CD14-positive monocyte (primary cell): Measurements from ENCODE around the gene ZBTB32. TPM values are rescaled to one million over a fixed set of nuclear protein-coding genes. Genes with fewer than 3 reads are reported as not detected.

Experiments
- DNase-seq, 3 donors: peaks; one replicate each; pipeline ENCODE4 v3.0.0-alpha.2; 2011 to 2022
- H2AFZ ChIP-seq: 2 replicates; pipeline ENCODE4 v1.6.0; 2012; ENCODE audit warnings: mild to moderate bottlenecking, low read depth, low read length, inconsistent platforms; ENCODE audit not compliant: insufficient read depth, poor library complexity, severe bottlenecking
- H3K27ac ChIP-seq, 2 donors: 1 replicate in 1 of 2; 2 replicates in 1 of 2; pipeline ENCODE4 v1.5.1; 2012 to 2013; ENCODE audit warnings: low read length in 2 of 2, control low read depth in 1 of 2, inconsistent platforms in 1 of 2, low read depth in 1 of 2, mild to moderate bottlenecking in 1 of 2
- H3K27me3 ChIP-seq, 2 donors: one replicate each; pipeline versions ENCODE4 v1.6.0 to v1.6.1; 2011 to 2013; ENCODE audit warnings: low read length in 2 of 2; ENCODE audit not compliant: control insufficient read depth in 2 of 2, insufficient read depth in 2 of 2
- H3K36me3 ChIP-seq, 2 donors: replicated peaks in 1 of 2; 1 replicate in 1 of 2; 2 replicates in 1 of 2; pipeline versions ENCODE4 v1.5.1 to v1.6.1; 2012 to 2013; ENCODE audit warnings: low read length in 2 of 2, control low read depth in 1 of 2, inconsistent platforms in 1 of 2, mild to moderate bottlenecking in 1 of 2; ENCODE audit not compliant: insufficient read depth in 2 of 2, control insufficient read depth in 1 of 2
- H3K4me1 ChIP-seq, 2 donors: 1 replicate in 1 of 2; 2 replicates in 1 of 2; pipeline versions ENCODE4 v1.5.1 to v1.6.1; 2012 to 2013; ENCODE audit warnings: low read length in 2 of 2, control low read depth in 1 of 2, inconsistent platforms in 1 of 2, mild to moderate bottlenecking in 1 of 2, moderate library complexity in 1 of 2; ENCODE audit not compliant: insufficient read depth in 2 of 2, control insufficient read depth in 1 of 2
- H3K4me2 ChIP-seq: replicated peaks from 2 replicates; pipeline ENCODE3; 2012; ENCODE audit warnings: low read length, moderate library complexity, mild to moderate bottlenecking; ENCODE audit not compliant: poor library complexity, severe bottlenecking; ENCODE audit errors: extremely low read depth
- H3K4me3 ChIP-seq, 3 experiments: fragments of 200-600 bp in 1 of 3; sonication (generic) in 1 of 3; replicated peaks in 1 of 3; 1 replicate in 2 of 3; 2 replicates in 1 of 3; pipeline ENCODE4 v1.5.1; 2011 to 2013; ENCODE audit warnings: low read length in 3 of 3, mild to moderate bottlenecking in 3 of 3, control low read depth in 2 of 3, low read depth in 2 of 3, inconsistent platforms in 1 of 3, moderate library complexity in 1 of 3
- H3K79me2 ChIP-seq: 2 replicates; pipeline ENCODE4 v1.6.0; 2012; ENCODE audit warnings: mild to moderate bottlenecking, control low read depth, inconsistent platforms, low read length, moderate library complexity; ENCODE audit not compliant: insufficient read depth
- H3K9ac ChIP-seq: 2 replicates; pipeline ENCODE4 v1.6.0; 2017; ENCODE audit warnings: low read length, mild to moderate bottlenecking; ENCODE audit not compliant: insufficient read depth, poor library complexity, severe bottlenecking
- H3K9me3 ChIP-seq, 2 donors: replicated peaks in 1 of 2; 1 replicate in 1 of 2; 2 replicates in 1 of 2; pipeline versions ENCODE4 v1.5.1 to v1.6.1; 2012 to 2013; ENCODE audit warnings: low read length in 2 of 2, control low read depth in 1 of 2; ENCODE audit not compliant: control insufficient read depth in 1 of 2, insufficient read depth in 1 of 2
- H4K20me1 ChIP-seq: 2 replicates; pipeline ENCODE4 v1.6.0; 2012; ENCODE audit warnings: mild to moderate bottlenecking, low read length, control low read depth, moderate library complexity; ENCODE audit not compliant: insufficient read depth
- H3K27ac Mint-ChIP-seq, 7 donors: one replicate each; pipeline ENCODE4 v1.8.0; 2020; ENCODE audit warnings: mild to moderate bottlenecking in 7 of 7, mixed read lengths in 7 of 7, moderate library complexity in 6 of 7, inconsistent platforms in 2 of 7
- H3K27me3 Mint-ChIP-seq, 3 donors: one replicate each; pipeline ENCODE4 v1.8.0; 2021 to 2022; ENCODE audit warnings: low read depth in 3 of 3, mild to moderate bottlenecking in 3 of 3, mixed read lengths in 3 of 3, moderate library complexity in 3 of 3, inconsistent platforms in 1 of 3
- H3K36me3 Mint-ChIP-seq, 2 donors: one replicate each; pipeline ENCODE4 v1.8.0; 2020; ENCODE audit warnings: mixed read lengths in 2 of 2, inconsistent platforms in 1 of 2, mild to moderate bottlenecking in 1 of 2
- H3K4me1 Mint-ChIP-seq: one replicate; pipeline ENCODE4 v1.8.0; 2020; ENCODE audit warnings: mild to moderate bottlenecking, mixed read lengths
- H3K4me3 Mint-ChIP-seq, 2 donors: one replicate each; pipeline ENCODE4 v1.8.0; 2020; ENCODE audit warnings: mild to moderate bottlenecking in 2 of 2, mixed read lengths in 2 of 2, moderate library complexity in 1 of 2
- H3K9me3 Mint-ChIP-seq, 7 donors: one replicate each; pipeline ENCODE4 v1.8.0; 2020 to 2022; ENCODE audit warnings: mixed read lengths in 7 of 7, mild to moderate bottlenecking in 6 of 7, moderate library complexity in 6 of 7, inconsistent platforms in 2 of 7
- WGBS: methylation state at CpG from one replicate; pipeline ENCODE4 v1.1.5; 2013; ENCODE audit warnings: missing lambda C conversion rate; ENCODE audit not compliant: insufficient coverage; 5-methylcytosine and 5-hydroxymethylcytosine counted together
- intact Hi-C, 2 donors: fragments of 100-400 bp; cut with micrococcal nuclease; formaldehyde crosslinking; loops; one replicate each; pipeline versions ENCODE4 v1.15.0 to v1.15.1; 2023
- polyA plus RNA-seq, 3 donors: library from polyadenylated mRNA; depleted of rRNA in 1 of 3; unstranded in 2 of 3; stranded (reverse) in 1 of 3; fragments of 300-500 nt in 2 of 3; fragments of >200 nt in 1 of 3; fragmentation: Illumina TruSeq in 2 of 3; gene quantifications; 1 replicate in 2 of 3; 2 replicates in 1 of 3; pipeline ENCODE4 v1.2.3, GENCODE V29; 2012 to 2021
- TF ChIP-seq, protein P1 (sequence below): fragments of 200-600 bp; IDR thresholded peaks from one replicate; pipeline ENCODE4 v1.8.0; 2022; ENCODE audit warnings: antibody characterized with exemption, mild to moderate bottlenecking

ZBTB32 gene
- polyA plus RNA-seq, 3 donors: 0.05 TPM; not detected in 2

DNA sequence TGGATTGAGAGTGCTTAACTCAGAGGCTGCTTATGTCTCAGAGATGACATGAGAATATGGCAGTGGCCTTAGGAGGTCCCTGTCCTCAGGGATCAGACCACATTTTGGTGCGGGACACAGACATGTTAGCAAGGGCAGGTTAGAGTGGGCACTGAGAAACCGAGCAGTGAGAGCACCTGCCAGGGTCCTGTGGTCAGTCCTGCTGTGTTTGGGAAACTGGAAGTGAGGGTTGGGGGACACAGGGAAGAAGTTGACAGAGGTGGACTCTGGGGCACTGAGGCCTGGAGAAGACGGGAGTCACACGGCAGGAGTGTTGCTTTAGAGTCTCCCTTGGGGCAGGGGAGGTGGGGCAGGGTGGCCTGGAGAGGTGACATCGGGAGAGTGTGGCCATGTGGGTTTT lies 30.5 kb downstream of the ZBTB32 start:
- peaks cover 7% of the 10 kb centered on the region for H3K4me1 Mint-ChIP-seq
- no peak for DNase-seq
- peak overlapping the region in 1 of 7 donors; percentile 10 for H3K27ac Mint-ChIP-seq
- no peak overlapping the region for H3K4me2 ChIP-seq
- peaks cover 6 to 8% of the 10 kb centered on the region in 2 donors for H3K4me1 ChIP-seq
- H3K4me3 ChIP-seq: no peak overlapping the region
- WGBS: 93% methylated on average over 4 of the region's 5 CpGs
- no peak overlapping the region for H3K4me3 Mint-ChIP-seq
- no peak overlapping the region for H2AFZ ChIP-seq
- no peak overlapping the region for H3K27ac ChIP-seq
- peaks cover 0 to 1% (median 0%) of the 10 kb centered on the region in 3 donors for H3K27me3 Mint-ChIP-seq
- H3K9me3 ChIP-seq: no peaks in the 10 kb centered on the region
- H3K9me3 Mint-ChIP-seq: no peaks in the 10 kb centered on the region
- H3K9ac ChIP-seq: no peak overlapping the region
- TF ChIP-seq, protein P1, sequence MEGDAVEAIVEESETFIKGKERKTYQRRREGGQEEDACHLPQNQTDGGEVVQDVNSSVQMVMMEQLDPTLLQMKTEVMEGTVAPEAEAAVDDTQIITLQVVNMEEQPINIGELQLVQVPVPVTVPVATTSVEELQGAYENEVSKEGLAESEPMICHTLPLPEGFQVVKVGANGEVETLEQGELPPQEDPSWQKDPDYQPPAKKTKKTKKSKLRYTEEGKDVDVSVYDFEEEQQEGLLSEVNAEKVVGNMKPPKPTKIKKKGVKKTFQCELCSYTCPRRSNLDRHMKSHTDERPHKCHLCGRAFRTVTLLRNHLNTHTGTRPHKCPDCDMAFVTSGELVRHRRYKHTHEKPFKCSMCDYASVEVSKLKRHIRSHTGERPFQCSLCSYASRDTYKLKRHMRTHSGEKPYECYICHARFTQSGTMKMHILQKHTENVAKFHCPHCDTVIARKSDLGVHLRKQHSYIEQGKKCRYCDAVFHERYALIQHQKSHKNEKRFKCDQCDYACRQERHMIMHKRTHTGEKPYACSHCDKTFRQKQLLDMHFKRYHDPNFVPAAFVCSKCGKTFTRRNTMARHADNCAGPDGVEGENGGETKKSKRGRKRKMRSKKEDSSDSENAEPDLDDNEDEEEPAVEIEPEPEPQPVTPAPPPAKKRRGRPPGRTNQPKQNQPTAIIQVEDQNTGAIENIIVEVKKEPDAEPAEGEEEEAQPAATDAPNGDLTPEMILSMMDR: no peak
- no peaks in the 10 kb centered on the region for H3K27me3 ChIP-seq
- H4K20me1 ChIP-seq: peaks cover 85% of the 10 kb centered on the region
- H3K36me3 ChIP-seq: peaks cover 82 to 97% of the 10 kb centered on the region in 2 donors
- peaks cover 70 to 93% of the 10 kb centered on the region in 2 donors for H3K36me3 Mint-ChIP-seq
- peaks cover 10% of the 10 kb centered on the region for H3K79me2 ChIP-seq
- intact Hi-C loops: no loop called here

DNA sequence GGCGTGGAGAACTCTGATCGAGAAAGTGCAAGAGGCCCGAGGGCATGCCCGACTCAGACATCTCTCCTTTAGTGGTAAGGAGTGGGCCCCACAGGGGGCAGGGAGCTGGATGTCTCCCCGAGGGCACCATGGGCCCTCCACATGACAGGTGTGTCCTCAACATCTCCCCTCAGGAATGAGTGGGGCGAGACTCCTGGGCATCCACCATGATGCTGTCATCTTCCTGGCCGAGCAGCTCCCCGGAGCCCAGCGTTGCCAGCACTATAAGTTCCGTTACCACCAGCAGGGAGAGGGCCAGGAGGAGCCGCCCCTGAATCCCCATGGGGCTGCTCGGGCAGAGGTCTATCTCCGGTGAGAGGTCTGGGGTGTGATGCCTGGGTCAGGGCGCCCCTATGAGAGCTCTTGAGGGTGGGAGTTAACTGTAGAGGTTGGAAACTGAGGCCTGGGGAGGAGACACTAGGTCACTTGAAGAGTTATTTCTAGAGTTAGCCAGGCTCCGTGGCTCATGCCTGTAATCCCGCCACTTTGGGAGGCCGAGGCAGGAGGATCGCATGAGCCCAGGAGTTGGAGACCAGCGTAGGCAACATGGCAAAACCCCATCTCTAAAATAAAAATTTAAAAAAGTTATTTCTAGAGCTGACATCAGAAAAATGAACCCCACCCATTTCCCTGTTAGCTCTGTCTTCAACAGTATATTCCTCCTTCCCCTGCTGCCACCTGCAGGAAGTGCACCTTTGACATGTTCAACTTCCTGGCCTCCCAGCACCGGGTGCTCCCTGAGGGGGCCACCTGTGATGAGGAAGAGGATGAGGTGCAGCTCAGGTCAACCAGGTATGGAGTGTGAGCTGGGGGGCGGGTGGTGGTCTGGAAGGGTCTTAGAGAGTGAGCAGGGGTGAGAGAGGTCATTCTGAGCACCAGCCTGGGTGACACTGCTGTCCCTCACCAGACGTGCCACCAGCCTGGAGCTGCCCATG lies 32.8 kb downstream of the ZBTB32 start:
- no peak for DNase-seq
- Histone ChIP-seq H3K9me3 (no peaks in the 10 kb centered on the region), H4K20me1 (peaks cover 67% of the 10 kb centered on the region), H3K36me3 (peaks cover 59 to 74% of the 10 kb centered on the region in 2 donors), H3K4me1 (peaks cover 20 to 29% of the 10 kb centered on the region in 2 donors), H3K9ac (no peak overlapping the region), H3K4me2 (no peak overlapping the region), H3K79me2 (peaks cover 23% of the 10 kb centered on the region), H2AFZ (no peak overlapping the region), H3K27me3 (no peaks in the 10 kb centered on the region), H3K27ac (peak overlapping the region in 1 of 2 donors; percentile 18), H3K4me3 (no peak overlapping the region)
- intact Hi-C loops: no loop called here
- H3K9me3 Mint-ChIP-seq: no peaks in the 10 kb centered on the region
- peaks cover 20% of the 10 kb centered on the region for H3K4me1 Mint-ChIP-seq
- H3K27ac Mint-ChIP-seq: peak overlapping the region in 4 of 7 donors; percentile 6 to 67 (median 32)
- TF ChIP-seq, protein P1: no peak
- H3K36me3 Mint-ChIP-seq: peaks cover 51 to 71% of the 10 kb centered on the region in 2 donors
- H3K27me3 Mint-ChIP-seq: no peaks in the 10 kb centered on the region
- WGBS: 88% methylated on average over 14 of the region's 22 CpGs
- no peak overlapping the region for H3K4me3 Mint-ChIP-seq
